Measurements from ENCODE around the gene ZNF316. TPM values are rescaled to one million over a fixed set of nuclear protein-coding genes. Genes with fewer than 3 reads are reported as not detected.

Gene ZNF316
- total RNA-seq, 2 experiments from 2014 or later, result 18.1 to 37.5 TPM

- DNase-seq (ENCODE audit: low spot score), result no peak
- Histone ChIP-seq H3K79me2 (ENCODE audit: insufficient read depth, low read depth, low read length) (no peaks in the 10 kb centered on the region), H4K20me1 (ENCODE audit: insufficient read depth, low read length) (no peaks in the 10 kb centered on the region), H3K9me2 (ENCODE audit: insufficient read depth, low read length) (no peaks in the 10 kb centered on the region), H3K4me2 (ENCODE audit: low read length) (no peak overlapping the region), H3K4me3 (ENCODE audit: low read depth, low read length, poor library complexity, severe bottlenecking) (no peak overlapping the region), H3K9me3 (ENCODE audit: low read length) (no peaks in the 10 kb centered on the region), H3K36me3 (ENCODE audit: insufficient read depth, low read length) (peaks cover 91% of the 10 kb centered on the region), H2AFZ (ENCODE audit: low read length) (no peak overlapping the region), H3K27ac (ENCODE audit: low read depth, low read length, poor library complexity, severe bottlenecking) (no peak overlapping the region), H3K4me1 (ENCODE audit: insufficient read depth, low read length, poor library complexity, severe bottlenecking) (no peaks in the 10 kb centered on the region)
- ChIA-PET POLR2A (interaction anchor here (1.1 kb wide), 1 partner anchor 28 kb away, joined by 3 read pairs; no protein-coding TSS in a partner anchor), CTCF (ENCODE audit: unreplicated experiment) (no interaction called here)
- no TSS peak for BruUV-seq (replicated peaks)
- intact Hi-C loops (cut with micrococcal nuclease; ENCODE audit: unreplicated experiment), result no loop called here
- TF ChIP-seq EZH2phosphoT487 (IDR thresholded peaks at IDR 0.05; ENCODE audit: borderline replicate concordance, low read depth, low read length), result no peak
- TF ChIP-seq, protein P1, sequence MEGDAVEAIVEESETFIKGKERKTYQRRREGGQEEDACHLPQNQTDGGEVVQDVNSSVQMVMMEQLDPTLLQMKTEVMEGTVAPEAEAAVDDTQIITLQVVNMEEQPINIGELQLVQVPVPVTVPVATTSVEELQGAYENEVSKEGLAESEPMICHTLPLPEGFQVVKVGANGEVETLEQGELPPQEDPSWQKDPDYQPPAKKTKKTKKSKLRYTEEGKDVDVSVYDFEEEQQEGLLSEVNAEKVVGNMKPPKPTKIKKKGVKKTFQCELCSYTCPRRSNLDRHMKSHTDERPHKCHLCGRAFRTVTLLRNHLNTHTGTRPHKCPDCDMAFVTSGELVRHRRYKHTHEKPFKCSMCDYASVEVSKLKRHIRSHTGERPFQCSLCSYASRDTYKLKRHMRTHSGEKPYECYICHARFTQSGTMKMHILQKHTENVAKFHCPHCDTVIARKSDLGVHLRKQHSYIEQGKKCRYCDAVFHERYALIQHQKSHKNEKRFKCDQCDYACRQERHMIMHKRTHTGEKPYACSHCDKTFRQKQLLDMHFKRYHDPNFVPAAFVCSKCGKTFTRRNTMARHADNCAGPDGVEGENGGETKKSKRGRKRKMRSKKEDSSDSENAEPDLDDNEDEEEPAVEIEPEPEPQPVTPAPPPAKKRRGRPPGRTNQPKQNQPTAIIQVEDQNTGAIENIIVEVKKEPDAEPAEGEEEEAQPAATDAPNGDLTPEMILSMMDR (conservative IDR thresholded peaks at IDR 0.05; ENCODE audit: low read length), result no peak
Measured at GRCh38 chr7:6649241-6649961, 12.3 kb downstream of the ZNF316 start.

GRCh38 chr7:6650086-6650485 is 13.0 kb downstream of the ZNF316 start:
- Histone ChIP-seq H4K20me1 (ENCODE audit: insufficient read depth, low read length) (no peaks in the 10 kb centered on the region), H3K79me2 (ENCODE audit: insufficient read depth, low read depth, low read length) (no peaks in the 10 kb centered on the region), H3K4me3 (ENCODE audit: low read depth, low read length, poor library complexity, severe bottlenecking) (no peak overlapping the region), H3K36me3 (ENCODE audit: insufficient read depth, low read length) (peaks cover 91% of the 10 kb centered on the region), H3K9me3 (ENCODE audit: low read length) (no peaks in the 10 kb centered on the region), H3K9me2 (ENCODE audit: insufficient read depth, low read length) (no peaks in the 10 kb centered on the region), H3K4me1 (ENCODE audit: insufficient read depth, low read length, poor library complexity, severe bottlenecking) (no peaks in the 10 kb centered on the region), H3K27ac (ENCODE audit: low read depth, low read length, poor library complexity, severe bottlenecking) (no peak overlapping the region), H3K4me2 (ENCODE audit: low read length) (no peak overlapping the region), H2AFZ (ENCODE audit: low read length) (no peak overlapping the region)
- CTCF ChIA-PET (ENCODE audit: unreplicated experiment), result no interaction called here
- no peak for DNase-seq (ENCODE audit: low spot score)
- intact Hi-C loops (cut with micrococcal nuclease; ENCODE audit: unreplicated experiment), result no loop called here
- POLR2A ChIA-PET, result interaction anchor here (1.1 kb wide), 1 partner anchor 28 kb away, joined by 3 read pairs; no protein-coding TSS in a partner anchor
- TF ChIP-seq EZH2phosphoT487 (IDR thresholded peaks at IDR 0.05; ENCODE audit: borderline replicate concordance, low read depth, low read length), result no peak
- TF ChIP-seq, protein P1 (conservative IDR thresholded peaks at IDR 0.05; ENCODE audit: low read length), result no peak
- no TSS peak for BruUV-seq (replicated peaks)

GRCh38 chr7:6650521-6651011 is 13.4 kb downstream of the ZNF316 start:
- no TSS peak for BruUV-seq (replicated peaks)
- Histone ChIP-seq H3K4me2 (ENCODE audit: low read length) (no peak overlapping the region), H4K20me1 (ENCODE audit: insufficient read depth, low read length) (no peaks in the 10 kb centered on the region), H3K27ac (ENCODE audit: low read depth, low read length, poor library complexity, severe bottlenecking) (no peak overlapping the region), H3K4me1 (ENCODE audit: insufficient read depth, low read length, poor library complexity, severe bottlenecking) (no peaks in the 10 kb centered on the region), H3K9me3 (ENCODE audit: low read length) (no peaks in the 10 kb centered on the region), H3K4me3 (ENCODE audit: low read depth, low read length, poor library complexity, severe bottlenecking) (no peak overlapping the region), H2AFZ (ENCODE audit: low read length) (no peak overlapping the region), H3K36me3 (ENCODE audit: insufficient read depth, low read length) (peaks cover 90% of the 10 kb centered on the region), H3K9me2 (ENCODE audit: insufficient read depth, low read length) (no peaks in the 10 kb centered on the region), H3K79me2 (ENCODE audit: insufficient read depth, low read depth, low read length) (no peaks in the 10 kb centered on the region)
- TF ChIP-seq, protein P1 (conservative IDR thresholded peaks at IDR 0.05; ENCODE audit: low read length), result no peak
- no peak for TF ChIP-seq EZH2phosphoT487 (IDR thresholded peaks at IDR 0.05; ENCODE audit: borderline replicate concordance, low read depth, low read length)
- CTCF ChIA-PET (ENCODE audit: unreplicated experiment), result no interaction called here
- intact Hi-C loops (cut with micrococcal nuclease; ENCODE audit: unreplicated experiment), result no loop called here
- DNase-seq (ENCODE audit: low spot score), result no peak
- POLR2A ChIA-PET, result no interaction called here
